Measurements from ENCODE around the gene ENO3. TPM values are rescaled to one million over a fixed set of nuclear protein-coding genes. Genes with fewer than 3 reads are reported as not detected.

ENO3 gene
- total RNA-seq, 1 donor from 2014 or later: 25.3 TPM

DNA sequence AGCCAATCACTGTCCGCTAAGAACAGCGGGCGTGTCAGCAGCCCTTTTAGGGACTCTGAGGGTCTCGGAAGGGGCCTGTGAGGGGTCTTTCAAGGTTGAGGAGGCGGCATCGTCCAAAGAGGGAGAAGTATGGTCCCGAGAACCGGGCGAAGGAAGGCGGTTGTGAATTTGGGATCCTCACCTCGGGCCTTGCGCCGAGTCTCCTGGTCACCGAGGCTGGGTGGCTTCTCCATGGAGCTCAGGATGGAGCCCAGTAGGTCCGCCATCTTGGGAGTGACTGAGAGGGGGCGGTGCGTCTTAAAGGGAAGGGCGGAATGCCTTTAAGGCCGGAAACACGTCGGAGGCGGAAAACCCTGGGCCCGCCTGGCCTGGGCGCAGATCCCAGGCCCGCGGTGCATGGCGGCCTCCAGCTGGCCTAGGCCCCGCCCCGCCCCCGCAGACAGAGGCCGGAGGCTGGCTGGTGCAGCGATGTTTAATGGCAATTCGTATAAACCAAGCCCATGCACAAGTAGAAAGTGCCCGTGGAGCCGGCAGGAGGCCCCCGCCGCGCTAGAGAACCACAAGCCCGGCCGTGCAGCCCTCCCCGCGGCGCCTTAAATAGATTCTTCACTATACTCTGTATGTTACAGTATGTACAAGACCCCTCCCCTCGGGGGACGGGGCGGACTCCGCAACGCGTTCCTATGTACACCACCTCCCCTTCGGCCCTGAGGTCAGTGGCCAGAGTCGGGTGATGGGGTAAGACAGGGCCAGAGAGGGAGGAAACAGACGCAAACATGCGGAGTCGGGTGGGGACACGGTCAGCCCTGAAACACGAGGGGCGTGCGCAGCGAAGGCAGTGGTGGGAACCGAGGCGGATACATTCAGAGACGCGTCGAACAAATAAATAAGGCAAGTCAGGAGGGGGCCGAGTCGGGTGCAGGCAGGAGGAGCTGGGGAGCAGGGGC lies 16.9 kb downstream of the ENO3 start, which contains the start of gene SPAG7:
TSS of gene SPAG7 (minus strand) at position 279 of the 947 bp plus-strand sequence. CDS start at position 266, 13 bp downstream.
- peak; percentile 90 to 98 for DNase-seq (ENCODE audit: low spot score in 2 of 2, unreplicated experiment in 2 of 2)
- H3K27me3 Mint-ChIP-seq (ENCODE audit: low read depth): no peaks in the 10 kb centered on the region
- no peaks in the 10 kb centered on the region for H3K9me3 Mint-ChIP-seq
- TF ChIP-seq, protein P1, sequence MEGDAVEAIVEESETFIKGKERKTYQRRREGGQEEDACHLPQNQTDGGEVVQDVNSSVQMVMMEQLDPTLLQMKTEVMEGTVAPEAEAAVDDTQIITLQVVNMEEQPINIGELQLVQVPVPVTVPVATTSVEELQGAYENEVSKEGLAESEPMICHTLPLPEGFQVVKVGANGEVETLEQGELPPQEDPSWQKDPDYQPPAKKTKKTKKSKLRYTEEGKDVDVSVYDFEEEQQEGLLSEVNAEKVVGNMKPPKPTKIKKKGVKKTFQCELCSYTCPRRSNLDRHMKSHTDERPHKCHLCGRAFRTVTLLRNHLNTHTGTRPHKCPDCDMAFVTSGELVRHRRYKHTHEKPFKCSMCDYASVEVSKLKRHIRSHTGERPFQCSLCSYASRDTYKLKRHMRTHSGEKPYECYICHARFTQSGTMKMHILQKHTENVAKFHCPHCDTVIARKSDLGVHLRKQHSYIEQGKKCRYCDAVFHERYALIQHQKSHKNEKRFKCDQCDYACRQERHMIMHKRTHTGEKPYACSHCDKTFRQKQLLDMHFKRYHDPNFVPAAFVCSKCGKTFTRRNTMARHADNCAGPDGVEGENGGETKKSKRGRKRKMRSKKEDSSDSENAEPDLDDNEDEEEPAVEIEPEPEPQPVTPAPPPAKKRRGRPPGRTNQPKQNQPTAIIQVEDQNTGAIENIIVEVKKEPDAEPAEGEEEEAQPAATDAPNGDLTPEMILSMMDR (IDR thresholded peaks at IDR 0.05; ENCODE audit: unreplicated experiment): no peak
- H3K4me3 Mint-ChIP-seq: no peak within 1 kb of the TSS
- no peak within 1 kb of the TSS for H3K27ac Mint-ChIP-seq
- peaks cover 43% of the 10 kb centered on the region for H3K4me1 Mint-ChIP-seq
- H3K36me3 Mint-ChIP-seq: peaks cover 17% of the 10 kb centered on the region

DNA sequence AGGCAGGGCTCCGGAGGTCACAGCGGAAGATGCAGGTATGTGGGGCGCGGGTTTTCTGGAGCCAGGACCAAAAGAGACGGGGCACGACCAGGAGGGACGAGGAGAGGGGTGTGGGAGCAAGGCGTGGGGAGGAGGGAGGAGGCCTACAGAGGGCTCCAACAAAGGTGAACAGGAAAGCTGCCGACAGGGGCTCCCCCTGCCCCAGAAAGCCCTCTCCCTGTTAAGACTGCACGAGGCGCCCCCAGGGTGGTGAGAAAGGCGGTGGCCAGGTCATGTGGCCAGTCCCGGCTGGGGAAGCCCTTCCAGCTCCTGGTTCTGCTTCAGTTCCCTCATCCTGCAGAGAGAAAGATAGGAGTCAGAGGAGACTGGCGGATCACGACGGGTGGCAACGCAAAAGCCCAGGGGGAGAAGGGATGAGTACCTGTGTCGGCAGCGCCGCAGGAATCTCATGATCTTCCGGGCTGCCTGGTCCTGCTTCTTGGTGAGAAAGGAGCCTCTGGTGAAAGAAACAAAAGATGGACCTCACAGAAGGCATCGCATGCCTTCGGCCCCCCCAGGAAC lies 17.6 kb downstream of the ENO3 start:
- TF ChIP-seq, protein P1 (IDR thresholded peaks at IDR 0.05; ENCODE audit: unreplicated experiment): no peak
- Mint-ChIP-seq H3K4me1 (peaks cover 46% of the 10 kb centered on the region), H3K27me3 (ENCODE audit: low read depth) (no peaks in the 10 kb centered on the region), H3K9me3 (no peaks in the 10 kb centered on the region), H3K4me3 (no peak overlapping the region), H3K27ac (no peak overlapping the region), H3K36me3 (peaks cover 18% of the 10 kb centered on the region)
- DNase-seq (ENCODE audit: low spot score in 2 of 2, unreplicated experiment in 2 of 2): peak in 1 of 2 experiments; percentile 52

DNA sequence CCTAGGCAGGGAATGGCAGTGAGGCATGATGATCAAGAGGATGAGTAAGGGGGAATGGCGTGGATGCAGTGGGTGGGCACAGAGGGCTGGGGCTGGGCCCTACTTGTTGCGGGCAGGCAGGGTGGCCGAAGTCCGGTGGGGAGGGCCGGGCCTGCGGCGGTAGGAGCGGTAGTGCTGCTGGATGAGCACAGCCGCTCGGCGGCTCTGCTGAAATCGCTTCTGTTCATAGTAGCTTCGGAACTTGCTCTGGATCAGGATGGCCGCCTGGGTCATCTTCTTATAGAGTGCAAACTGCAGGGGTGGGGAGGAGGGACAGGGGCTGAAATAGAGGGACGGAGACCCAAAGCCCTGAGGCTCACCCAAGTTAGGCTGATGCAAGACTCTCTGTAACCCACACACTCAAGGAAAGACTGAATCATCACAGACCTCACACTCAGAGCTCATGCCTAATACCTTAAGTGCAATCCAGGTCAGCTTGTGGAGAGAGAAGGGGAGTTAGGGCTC lies 18.2 kb downstream of the ENO3 start:
- Mint-ChIP-seq H3K27ac (no peak overlapping the region), H3K4me1 (peaks cover 48% of the 10 kb centered on the region), H3K4me3 (no peak overlapping the region), H3K9me3 (no peaks in the 10 kb centered on the region), H3K36me3 (peaks cover 21% of the 10 kb centered on the region), H3K27me3 (ENCODE audit: low read depth) (no peaks in the 10 kb centered on the region)
- DNase-seq (ENCODE audit: low spot score in 2 of 2, unreplicated experiment in 2 of 2): no peak
- TF ChIP-seq, protein P1 (IDR thresholded peaks at IDR 0.05; ENCODE audit: unreplicated experiment): no peak

DNA sequence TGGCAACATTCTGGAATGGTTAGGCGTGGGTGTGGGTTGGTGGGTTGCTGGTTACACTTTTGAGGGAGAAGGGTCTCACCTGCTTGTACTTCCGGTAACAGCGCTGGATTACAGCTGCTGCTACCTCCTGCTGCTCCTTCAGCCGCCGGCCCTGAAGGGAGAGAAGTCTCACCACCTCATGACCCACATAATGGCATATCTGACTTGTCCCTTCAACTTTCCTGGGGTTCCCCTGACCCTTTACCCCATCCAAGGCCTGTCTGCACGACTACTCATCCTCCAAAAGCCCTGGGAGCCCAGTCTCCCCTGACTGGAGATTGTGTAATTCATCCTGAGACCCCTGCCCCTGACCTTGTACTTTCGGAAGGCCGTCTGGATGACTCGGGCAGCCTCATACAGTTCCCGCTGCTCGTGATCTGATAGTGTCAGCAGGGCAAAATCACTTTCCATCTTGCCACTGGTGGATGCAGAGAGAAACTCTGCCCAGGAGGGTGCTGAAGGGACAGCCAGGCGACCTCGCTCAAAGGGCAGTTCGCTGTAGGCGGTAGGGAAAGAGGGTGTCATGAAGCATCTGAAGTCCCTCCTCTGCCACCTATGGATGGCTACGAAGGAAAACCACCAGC lies 18.7 kb downstream of the ENO3 start:
- Mint-ChIP-seq H3K4me1 (peaks cover 48% of the 10 kb centered on the region), H3K27ac (no peak overlapping the region), H3K36me3 (peaks cover 21% of the 10 kb centered on the region), H3K9me3 (no peaks in the 10 kb centered on the region), H3K4me3 (no peak overlapping the region), H3K27me3 (ENCODE audit: low read depth) (no peaks in the 10 kb centered on the region)
- DNase-seq (ENCODE audit: low spot score in 2 of 2, unreplicated experiment in 2 of 2): no peak
- TF ChIP-seq, protein P1 (IDR thresholded peaks at IDR 0.05; ENCODE audit: unreplicated experiment): no peak

DNA sequence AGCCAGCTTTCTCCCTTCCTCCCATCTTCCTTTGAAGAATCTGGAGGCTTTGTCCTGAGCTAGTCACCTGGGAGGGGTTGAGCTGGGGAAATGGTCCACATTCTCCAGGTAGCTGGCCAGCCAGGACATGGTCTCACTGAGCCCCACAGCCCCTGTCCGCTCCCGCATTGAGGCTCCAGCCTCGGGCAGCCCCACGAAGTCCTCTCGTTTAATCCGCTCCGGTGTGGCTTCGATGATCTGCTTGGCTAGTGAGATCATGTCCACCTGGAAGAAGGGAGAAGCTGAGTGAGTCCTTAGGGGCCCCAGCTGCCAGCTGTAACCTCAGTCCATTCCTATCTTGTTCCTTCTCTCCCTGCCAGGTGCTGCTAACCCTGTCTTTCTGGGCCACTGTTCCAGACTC lies 19.4 kb downstream of the ENO3 start:
- no peaks in the 10 kb centered on the region for H3K9me3 Mint-ChIP-seq
- no peak for DNase-seq (ENCODE audit: low spot score in 2 of 2, unreplicated experiment in 2 of 2)
- peak overlapping the region; percentile 15 for H3K27ac Mint-ChIP-seq
- H3K36me3 Mint-ChIP-seq: peaks cover 20% of the 10 kb centered on the region
- peaks cover 47% of the 10 kb centered on the region for H3K4me1 Mint-ChIP-seq
- no peaks in the 10 kb centered on the region for H3K27me3 Mint-ChIP-seq (ENCODE audit: low read depth)
- peak overlapping the region; percentile 11 for H3K4me3 Mint-ChIP-seq
- TF ChIP-seq, protein P1 (IDR thresholded peaks at IDR 0.05; ENCODE audit: unreplicated experiment): no peak
